ENCODE measurements around the gene ARHGEF16. TPM values are rescaled to one million over a fixed set of nuclear protein-coding genes. Genes with fewer than 3 reads are reported as not detected.

Gene ARHGEF16
- total RNA-seq, 3 donors from 2014 or later: 0.80 to 16.2 (median 15.1) TPM

- TF ChIP-seq, protein P1, sequence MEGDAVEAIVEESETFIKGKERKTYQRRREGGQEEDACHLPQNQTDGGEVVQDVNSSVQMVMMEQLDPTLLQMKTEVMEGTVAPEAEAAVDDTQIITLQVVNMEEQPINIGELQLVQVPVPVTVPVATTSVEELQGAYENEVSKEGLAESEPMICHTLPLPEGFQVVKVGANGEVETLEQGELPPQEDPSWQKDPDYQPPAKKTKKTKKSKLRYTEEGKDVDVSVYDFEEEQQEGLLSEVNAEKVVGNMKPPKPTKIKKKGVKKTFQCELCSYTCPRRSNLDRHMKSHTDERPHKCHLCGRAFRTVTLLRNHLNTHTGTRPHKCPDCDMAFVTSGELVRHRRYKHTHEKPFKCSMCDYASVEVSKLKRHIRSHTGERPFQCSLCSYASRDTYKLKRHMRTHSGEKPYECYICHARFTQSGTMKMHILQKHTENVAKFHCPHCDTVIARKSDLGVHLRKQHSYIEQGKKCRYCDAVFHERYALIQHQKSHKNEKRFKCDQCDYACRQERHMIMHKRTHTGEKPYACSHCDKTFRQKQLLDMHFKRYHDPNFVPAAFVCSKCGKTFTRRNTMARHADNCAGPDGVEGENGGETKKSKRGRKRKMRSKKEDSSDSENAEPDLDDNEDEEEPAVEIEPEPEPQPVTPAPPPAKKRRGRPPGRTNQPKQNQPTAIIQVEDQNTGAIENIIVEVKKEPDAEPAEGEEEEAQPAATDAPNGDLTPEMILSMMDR (IDR thresholded peaks at IDR 0.05): no peak
- TF ChIP-seq POLR2A (IDR thresholded peaks at IDR 0.05): no peak
- no peak for TF ChIP-seq POLR2AphosphoS5 (IDR thresholded peaks at IDR 0.05)
- Histone ChIP-seq H3K4me3 (no peak overlapping the region), H3K4me1 (peaks cover 0 to 11% of the 10 kb centered on the region in 2 donors), H3K27me3 (no peaks in the 10 kb centered on the region), H3K9me3 (no peaks in the 10 kb centered on the region), H3K27ac (peak overlapping the region; percentile 64 to 68), H3K36me3 (no peaks in the 10 kb centered on the region)
- intact Hi-C loops (cut with DNase I; ENCODE audit: low total_unique reads): no loop called here
- no peak for DNase-seq (ENCODE audit: low spot score in 2 of 2)
These were observed 4.8 kb downstream of the ARHGEF16 start for GRCh38 chr1:3459051-3459908.

- intact Hi-C loops (cut with DNase I; ENCODE audit: low total_unique reads): no loop called here
- TF ChIP-seq, protein P1 (IDR thresholded peaks at IDR 0.05): no peak
- TF ChIP-seq POLR2AphosphoS5 (IDR thresholded peaks at IDR 0.05) (no peak), POLR2A (IDR thresholded peaks at IDR 0.05) (no peak)
- H3K4me3 ChIP-seq: no peak overlapping the region
- H3K4me1 ChIP-seq: peaks cover 0 to 11% of the 10 kb centered on the region in 2 donors
- no peak for DNase-seq (ENCODE audit: low spot score in 2 of 2)
- H3K9me3 ChIP-seq: no peaks in the 10 kb centered on the region
- H3K36me3 ChIP-seq: no peaks in the 10 kb centered on the region
- peak overlapping the region; percentile 64 to 68 for H3K27ac ChIP-seq
- no peaks in the 10 kb centered on the region for H3K27me3 ChIP-seq
These were observed 5.6 kb downstream of the ARHGEF16 start for GRCh38 chr1:3459940-3460671.

GRCh38 chr1:3460672-3461131 is 6.2 kb downstream of the ARHGEF16 start:
- intact Hi-C loops (cut with DNase I; ENCODE audit: low total_unique reads): no loop called here
- DNase-seq (ENCODE audit: low spot score in 2 of 2): no peak
- TF ChIP-seq POLR2A (IDR thresholded peaks at IDR 0.05): no peak
- Histone ChIP-seq H3K4me3 (no peak overlapping the region), H3K9me3 (no peaks in the 10 kb centered on the region), H3K27me3 (no peaks in the 10 kb centered on the region), H3K36me3 (no peaks in the 10 kb centered on the region), H3K27ac (peak overlapping the region in 1 of 2 donors; percentile 64), H3K4me1 (peaks cover 0 to 11% of the 10 kb centered on the region in 2 donors)

- H3K4me1 ChIP-seq: peaks cover 0 to 11% of the 10 kb centered on the region in 2 donors
- no peaks in the 10 kb centered on the region for H3K36me3 ChIP-seq
- DNase-seq (ENCODE audit: low spot score in 2 of 2): no peak
- no peak overlapping the region for H3K4me3 ChIP-seq
- H3K9me3 ChIP-seq: no peaks in the 10 kb centered on the region
- no peaks in the 10 kb centered on the region for H3K27me3 ChIP-seq
- H3K27ac ChIP-seq: no peak overlapping the region
- intact Hi-C loops (cut with DNase I; ENCODE audit: low total_unique reads): no loop called here
- TF ChIP-seq, protein P1 (IDR thresholded peaks at IDR 0.05): no peak
- TF ChIP-seq POLR2A (IDR thresholded peaks at IDR 0.05) (no peak), POLR2AphosphoS5 (IDR thresholded peaks at IDR 0.05) (no peak)
These were observed 6.9 kb downstream of the ARHGEF16 start for GRCh38 chr1:3461238-3461933.

- no peaks in the 10 kb centered on the region for H3K27me3 ChIP-seq
- H3K4me3 ChIP-seq: no peak overlapping the region
- peaks cover 0 to 11% of the 10 kb centered on the region in 2 donors for H3K4me1 ChIP-seq
- H3K36me3 ChIP-seq: no peaks in the 10 kb centered on the region
- no peaks in the 10 kb centered on the region for H3K9me3 ChIP-seq
- intact Hi-C loops (cut with DNase I; ENCODE audit: low total_unique reads): no loop called here
- DNase-seq (ENCODE audit: low spot score in 2 of 2): no peak
- no peak overlapping the region for H3K27ac ChIP-seq
- TF ChIP-seq POLR2AphosphoS5 (IDR thresholded peaks at IDR 0.05) (no peak), POLR2A (IDR thresholded peaks at IDR 0.05) (no peak)
- TF ChIP-seq, protein P1 (IDR thresholded peaks at IDR 0.05): no peak
These were observed 7.4 kb downstream of the ARHGEF16 start for GRCh38 chr1:3461934-3462275.

Measured in breast epithelium (tissue), 4 donors.